ENCODE results near the gene ERCC6L2.

Gene ERCC6L2

DNA sequence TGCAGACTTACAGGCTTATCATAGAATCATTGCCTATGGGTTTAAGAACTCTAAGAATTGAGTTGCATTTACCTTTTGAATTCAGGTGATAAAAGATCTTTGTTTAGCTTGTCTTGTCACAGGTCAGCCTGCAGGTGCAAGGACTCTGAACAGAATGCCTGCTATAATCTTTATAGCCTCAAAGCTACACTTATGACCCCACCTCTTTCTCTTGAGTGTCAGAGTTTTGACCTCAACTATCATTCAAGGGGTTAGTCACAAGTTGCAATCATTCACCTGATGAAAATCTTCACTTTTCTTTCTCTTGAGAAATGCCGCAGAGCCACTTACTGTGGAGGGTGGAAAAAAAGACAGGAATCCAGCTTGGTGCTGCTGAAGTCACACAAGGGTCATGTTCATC lies 49.5 kb downstream of the ERCC6L2 start:
- no peak for DNase-seq

DNA sequence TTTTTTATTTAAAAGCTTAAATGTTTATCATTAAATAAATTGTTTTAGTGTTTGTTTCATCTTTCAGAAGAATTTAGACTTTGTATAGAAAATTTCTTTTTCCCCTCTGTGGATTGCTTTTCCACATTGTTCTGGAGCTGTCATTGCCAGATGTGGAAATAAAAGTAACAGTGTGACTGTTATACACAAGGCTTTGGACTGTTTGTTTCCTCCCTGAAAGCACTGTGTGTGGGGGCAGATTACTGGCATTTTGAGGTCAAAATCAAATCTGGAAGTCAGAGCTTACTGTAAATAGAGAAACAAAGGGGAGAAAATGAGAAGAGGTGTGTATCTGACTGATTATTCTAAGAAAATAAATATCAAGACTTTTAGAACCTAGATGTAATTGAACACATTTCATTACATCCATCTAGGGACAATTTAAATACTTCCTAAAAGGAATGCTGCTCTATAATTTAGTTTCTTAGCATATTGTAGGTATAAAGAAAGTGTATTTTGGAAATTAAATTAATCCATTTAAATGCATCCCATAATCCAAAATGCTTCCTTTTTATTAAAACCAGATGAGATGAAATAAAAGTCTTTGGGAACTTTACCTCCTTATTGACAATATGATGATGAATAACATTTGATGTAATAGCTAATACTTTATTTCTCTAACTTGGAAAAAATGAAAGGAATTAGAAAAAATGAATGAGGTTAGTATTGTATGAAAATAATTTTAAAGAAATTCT lies 51.9 kb downstream of the ERCC6L2 start:
- no peak for DNase-seq

DNA sequence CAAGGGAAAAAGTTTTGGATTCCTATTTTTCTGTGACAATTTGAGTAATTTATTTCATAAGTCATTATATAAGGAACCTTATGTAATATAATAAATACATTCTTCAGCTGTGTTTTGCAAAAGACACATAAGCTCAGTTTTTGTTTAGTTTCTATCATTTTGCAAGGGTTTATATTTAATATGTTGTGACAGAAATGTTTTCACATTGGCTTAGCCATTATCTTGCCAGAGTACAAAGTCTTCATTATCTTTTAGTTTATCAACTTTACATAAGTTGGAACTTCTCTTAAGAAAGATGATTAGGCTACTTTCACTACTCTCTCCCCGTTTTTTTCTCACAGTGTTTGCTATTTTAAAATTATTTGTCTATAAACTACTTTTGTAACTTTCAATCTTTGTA lies 54.8 kb downstream of the ERCC6L2 start:
- no peak for DNase-seq

DNA sequence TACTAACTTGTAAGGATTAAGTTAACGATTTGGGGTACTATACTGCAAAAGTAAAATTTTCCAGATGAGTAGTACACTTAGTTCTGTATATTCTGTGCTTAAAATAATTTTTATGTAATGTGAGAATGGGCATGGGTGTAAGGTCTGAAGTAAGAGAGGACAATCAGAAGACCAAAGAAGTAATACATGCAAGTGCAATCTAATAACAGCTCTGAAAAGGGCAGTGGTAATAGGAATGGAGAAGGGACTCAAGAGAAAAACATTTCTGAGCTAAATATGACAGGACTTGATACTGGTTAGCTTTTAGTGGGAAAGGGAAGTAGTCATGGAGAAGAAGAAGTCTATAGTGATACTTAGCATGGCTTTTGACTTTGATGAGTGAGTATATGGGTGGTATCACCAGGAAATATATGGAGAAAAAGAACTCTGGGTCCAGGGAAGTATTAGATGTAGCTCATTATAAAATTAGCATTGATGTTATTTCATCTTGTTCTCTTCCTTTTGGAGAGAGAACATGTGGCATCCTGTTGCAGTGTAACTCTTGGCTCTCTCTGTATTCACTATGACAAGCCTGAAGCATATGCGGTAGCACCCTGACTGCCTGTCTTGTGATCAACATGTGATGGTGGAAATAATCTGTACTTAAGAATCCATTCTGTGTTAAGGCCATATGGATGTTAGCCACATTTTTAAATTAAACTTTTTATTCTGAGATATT lies 60.5 kb downstream of the ERCC6L2 start:
- no peak for DNase-seq

DNA sequence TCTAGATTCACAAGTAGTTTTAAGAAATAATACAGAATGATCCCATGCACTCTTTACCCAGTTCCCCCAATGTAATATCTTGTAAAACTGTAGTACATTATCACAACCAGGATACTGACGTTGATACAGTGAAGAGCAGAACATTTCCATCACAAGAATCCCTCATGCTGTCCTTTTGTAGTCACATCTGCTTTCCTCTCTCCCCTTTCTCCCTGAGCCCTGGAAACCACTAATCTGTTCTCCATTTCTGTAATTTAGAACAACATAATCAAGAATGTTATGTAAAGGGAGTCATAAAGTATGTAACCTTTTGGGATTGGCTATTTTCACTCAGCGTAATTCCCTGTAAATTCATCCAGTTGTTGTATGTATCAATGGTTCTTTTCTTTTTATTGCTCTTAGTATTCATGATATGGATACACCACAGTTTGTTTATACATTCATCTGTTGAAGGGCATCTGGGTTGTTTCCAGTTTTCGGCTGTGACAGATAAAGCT lies 61.1 kb downstream of the ERCC6L2 start:
- DNase-seq = no peak

DNA sequence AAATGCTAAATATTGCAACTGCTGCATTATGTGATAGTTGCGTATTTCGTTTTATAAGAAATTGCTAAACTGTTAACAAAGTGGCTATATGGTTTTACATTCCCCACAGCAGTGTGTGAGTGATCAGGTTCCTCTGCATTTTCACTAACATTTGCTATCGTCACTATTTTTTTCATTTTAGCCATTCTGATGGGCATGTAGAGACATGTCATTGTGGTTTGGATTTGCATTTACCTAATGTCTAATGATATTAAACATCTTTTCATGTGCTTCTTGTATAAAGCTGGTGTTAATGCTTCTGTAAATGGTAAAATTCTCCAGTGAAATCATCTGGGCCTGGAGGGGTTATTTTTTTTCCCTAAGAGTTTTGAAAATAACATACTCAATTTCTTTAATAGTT lies 61.6 kb downstream of the ERCC6L2 start:
- DNase-seq = no peak

DNA sequence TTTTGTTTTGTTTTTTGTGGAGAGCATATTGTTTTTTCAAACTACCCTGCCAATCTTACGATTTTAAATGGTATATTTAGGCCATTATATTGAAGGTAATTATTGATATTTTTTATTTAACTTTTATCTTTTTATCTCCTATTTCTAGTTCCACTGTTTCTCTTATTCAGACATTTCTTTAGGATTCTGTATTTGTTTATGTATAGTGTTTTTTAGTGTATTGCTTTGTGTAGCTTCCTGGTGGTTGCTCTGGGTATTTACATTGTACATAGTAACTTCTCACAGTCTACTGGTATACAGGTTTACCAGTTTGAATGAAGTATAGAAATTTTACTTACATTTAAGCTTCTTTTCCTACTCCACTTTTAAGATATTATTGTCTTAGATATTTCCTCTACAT lies 63.2 kb downstream of the ERCC6L2 start:
- DNase-seq = no peak

DNA sequence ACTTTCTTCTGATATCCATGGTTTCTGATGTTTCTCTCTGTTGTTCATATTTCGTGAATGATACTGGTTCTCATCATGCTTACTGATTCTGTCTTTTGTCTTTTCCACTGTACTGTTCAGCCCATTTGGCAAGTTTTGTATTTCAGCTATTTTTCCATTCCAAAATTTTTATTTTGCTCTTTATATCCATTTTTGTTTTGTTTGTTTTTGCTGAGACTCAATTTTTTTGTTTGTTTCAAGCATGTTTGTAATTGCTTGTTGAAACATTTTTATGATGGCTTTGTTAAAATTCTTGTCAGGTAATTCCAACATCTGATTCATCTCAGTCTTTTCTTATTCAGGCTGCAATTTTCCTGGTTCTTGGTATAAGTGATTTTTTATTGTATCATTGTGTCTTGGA lies 64.0 kb downstream of the ERCC6L2 start:
- no peak for DNase-seq

DNA sequence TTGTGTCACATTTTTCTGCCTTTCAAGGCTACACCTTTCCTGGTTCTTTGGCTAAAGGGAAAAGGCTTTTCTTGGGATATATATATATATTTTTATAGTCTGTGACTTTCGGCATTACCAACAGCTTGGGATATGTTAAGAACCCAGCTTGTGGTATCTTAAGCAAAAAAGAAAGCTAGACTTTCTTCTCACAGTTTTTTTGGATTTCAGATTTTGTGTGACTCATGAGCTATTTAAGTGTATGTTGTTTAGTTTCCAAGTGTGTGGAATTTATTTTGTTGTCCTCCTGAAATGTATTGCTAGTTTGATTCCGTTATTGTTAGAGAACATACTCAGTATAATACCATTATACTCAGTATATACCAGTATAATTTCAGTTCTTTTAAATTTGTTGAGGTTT lies 64.8 kb downstream of the ERCC6L2 start:
- DNase-seq = no peak

DNA sequence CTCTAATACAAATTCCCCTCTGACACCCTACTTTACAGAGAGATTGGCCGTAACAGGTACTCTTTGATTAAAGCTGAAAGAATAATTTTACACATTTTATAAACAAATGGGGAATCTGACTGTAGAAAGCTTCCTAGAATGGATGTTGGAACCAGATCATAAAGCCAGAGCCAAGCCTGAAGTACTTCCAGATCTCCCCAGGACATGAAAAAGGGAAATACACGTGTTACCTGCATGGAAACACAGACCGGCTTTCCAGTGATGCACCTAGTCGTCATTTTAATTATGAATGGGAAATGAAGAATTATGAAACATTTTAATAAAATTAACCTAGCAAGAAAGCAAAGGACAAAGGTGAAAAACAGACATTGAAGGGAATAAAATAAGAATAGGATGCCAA lies 66.5 kb downstream of the ERCC6L2 start:
- DNase-seq = no peak

DNA sequence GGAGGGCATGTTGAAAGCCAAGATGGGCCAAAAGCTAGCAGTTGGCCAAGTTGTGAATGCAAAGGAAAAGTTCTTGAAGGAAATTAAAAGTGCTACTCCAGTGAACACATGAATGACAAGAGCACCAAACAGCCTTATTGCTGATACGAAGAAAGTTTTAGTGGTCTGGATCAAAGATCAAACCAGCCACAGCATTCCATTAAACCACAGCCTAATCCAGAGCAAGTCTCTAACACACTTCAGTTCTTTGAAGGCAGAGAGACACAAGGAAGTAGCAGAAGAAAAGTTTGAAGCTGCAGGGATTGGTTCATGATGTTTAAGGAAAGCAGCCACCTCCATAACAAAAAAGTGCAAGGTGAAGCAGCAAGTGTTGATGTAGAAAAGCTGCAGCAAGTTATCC lies 71.6 kb downstream of the ERCC6L2 start:
- DNase-seq = no peak

DNA sequence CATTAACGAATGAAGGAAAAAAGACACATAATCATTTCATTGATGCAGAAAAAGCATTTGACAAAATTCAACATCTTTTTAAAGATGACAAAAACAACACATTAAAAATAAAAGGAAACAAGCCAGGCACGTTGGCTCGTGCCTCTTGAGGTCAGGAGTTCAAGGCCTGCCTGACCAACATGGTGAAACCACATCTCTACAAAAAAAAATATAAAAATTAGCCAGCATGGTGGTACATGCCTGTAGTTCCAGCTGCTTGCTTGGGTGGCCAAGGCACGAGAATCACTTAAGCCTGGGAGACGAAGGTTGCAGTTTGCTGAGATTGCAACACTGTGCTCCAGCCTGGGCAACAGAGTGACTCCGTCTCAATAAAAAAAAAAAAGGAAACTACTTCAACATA lies 77.0 kb downstream of the ERCC6L2 start:
- DNase-seq = no peak

DNA sequence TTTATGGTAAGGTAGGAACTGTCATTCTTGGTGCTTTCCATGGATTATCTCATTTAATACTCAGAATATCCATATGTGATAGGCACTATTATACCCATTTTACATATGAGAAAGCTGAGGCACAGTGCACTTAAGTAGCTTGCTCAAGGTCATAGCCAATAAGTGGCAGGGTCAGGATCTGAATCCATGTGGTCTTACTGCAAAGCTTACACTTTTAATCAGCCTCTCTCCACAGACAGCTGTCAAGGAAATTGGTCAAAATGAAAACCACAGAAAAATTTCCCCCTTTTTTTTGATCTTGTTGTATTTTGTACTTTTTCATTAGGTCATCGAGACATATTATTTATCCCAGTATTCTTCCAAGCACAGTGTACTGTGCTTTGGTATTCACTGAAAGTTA lies 78.5 kb downstream of the ERCC6L2 start:
- DNase-seq = no peak

DNA sequence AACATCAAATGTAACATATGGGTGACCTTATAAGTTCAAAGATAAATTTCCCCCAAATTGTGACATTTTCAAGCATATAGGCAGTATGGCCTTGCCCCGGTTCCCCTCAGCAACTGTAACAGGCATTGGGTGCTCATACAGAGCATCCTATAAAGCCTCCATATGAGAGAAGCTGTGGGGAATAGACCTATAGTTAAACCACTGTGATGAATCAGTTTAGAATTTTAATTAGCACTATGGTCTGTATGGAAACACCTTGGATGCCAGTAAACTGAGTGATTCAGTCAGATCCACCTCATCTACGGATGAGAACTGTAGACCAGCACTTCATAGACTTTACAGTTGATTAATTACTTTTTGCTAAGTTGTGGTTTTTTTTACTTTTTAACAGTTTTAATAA lies 79.4 kb downstream of the ERCC6L2 start:
- DNase-seq = no peak

DNA sequence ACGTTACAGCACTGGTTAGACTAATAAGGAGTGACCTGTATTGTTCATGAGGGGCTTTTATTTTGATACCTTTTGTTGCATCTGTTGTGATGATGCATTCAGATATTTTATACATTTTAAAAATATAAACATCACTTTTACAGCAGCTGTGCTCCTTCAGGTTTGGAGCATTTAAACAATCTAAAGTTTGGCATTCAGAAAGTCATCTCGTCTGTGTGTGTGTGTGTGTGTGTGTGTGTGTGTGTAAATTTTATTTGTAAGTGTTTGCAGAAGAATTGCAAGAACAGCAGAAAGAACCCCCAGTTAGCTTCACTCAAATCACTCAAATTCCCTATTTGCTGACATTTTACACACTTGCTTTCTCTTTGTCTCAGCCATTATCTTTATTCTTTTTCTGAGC lies 87.4 kb downstream of the ERCC6L2 start:
- no peak for DNase-seq

DNA sequence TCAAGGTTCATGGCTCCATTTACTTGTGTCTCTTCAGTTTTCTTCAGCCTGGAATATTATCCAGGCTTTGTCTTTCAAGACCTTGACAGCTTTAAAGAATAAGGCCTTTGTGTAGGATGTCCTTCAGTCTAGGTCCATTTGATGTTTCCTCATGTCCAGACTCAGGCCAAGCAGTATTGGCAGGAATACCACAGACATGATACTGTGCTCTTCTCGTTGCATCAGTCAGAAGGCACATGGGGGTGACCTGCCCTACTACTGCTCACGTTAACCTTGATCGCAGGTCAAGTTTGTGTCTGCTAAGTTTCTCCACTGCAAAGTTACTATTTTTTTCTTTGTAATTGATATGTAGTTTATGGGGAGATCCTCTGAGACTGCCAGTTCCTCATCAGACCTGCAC lies 88.2 kb downstream of the ERCC6L2 start:
- DNase-seq = no peak

DNA sequence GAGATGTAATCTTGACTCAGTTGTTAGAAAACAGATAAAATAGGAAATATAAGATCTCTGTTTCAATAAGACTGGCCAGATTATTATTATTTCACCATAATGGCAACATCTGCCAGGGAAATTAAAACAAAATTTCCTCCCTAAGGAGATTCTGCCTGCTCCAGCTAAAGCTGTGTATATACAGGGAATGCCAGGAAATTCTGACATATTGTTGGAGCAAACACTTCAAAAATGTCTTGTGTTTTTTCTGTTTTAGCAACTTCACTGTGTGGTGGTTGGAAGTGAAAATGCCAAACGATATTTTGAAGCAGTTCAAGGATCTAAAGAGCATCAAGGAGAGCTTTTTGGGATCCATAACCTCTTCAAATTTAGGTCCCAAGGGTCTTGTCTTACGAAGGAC lies 90.8 kb downstream of the ERCC6L2 start:
- no peak for DNase-seq

DNA sequence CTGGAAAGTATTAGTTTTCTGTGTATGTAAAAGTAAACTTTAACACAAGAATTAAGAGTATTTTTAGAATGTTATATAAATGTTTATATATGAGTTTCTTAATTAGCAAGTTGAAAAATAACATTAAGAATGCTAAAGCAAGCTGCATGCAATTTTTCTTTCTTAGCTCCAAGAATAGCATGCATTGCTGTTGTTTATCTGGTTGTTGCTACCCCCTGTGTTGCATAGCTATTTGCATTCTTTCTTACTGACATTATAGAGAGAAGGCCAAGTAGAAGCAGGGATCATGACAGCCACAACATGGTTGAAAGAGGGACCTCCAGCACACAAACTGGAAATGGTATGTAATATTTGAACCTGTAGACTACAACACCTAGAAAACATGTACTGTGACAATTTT lies 94.8 kb downstream of the ERCC6L2 start:
- DNase-seq = no peak

DNA sequence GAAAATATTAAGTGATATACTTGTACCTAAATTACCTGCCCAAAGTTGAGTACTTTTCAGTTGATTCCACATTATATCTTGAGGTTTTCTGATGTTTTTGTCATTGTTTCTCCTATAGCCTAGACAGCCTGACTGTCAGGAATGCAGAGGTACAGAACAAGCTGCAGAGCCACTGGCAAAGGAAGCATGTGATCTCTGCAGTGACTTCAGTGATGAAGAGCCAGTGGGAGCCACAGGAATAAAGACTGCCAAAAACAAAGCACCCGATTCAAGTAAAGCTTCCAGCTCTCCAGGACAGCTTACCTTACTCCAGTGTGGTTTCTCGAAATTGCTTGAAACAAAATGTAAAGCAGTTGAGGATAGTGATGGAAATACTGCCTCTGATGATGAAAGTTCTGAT lies 96.3 kb downstream of the ERCC6L2 start:
- DNase-seq = no peak

DNA sequence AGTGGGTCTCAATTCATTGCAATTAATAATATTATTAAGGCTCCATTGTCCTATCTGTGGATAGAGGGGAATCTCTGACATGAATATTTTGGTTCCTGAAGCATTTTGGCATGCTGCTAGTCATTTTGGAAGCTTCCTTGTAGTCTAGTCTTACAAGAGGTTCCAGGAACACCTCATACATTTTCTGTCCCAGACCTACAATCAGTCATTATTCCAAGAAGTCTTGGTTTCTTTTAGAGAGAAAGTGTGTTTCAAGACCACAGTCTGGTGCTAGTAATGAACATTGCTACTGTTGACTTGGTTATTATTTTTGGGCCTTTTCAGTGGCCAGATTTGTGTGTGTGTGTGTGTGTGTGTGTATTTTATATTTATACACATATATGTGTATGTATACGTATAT lies 98.9 kb downstream of the ERCC6L2 start:
- no peak for DNase-seq

DNA sequence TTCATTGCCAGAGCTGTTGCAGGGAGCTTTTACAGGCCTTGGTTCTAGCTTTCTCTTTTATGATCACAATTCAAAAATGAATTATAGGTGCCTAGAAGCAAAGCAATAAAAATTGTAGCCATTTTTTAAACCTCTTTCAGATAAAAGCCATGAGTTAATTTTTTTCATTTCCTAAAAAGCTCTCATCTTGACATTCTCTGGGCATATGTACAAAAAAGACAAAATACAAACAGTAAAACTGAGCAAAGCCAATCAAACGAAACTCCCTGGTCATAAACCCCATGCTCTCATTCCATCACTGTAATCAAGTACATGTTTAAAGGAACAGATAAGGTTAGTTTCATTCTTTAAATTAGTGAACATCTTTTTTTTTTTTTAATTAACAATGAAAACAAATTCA lies 101.9 kb downstream of the ERCC6L2 start:
- DNase-seq = no peak

DNA sequence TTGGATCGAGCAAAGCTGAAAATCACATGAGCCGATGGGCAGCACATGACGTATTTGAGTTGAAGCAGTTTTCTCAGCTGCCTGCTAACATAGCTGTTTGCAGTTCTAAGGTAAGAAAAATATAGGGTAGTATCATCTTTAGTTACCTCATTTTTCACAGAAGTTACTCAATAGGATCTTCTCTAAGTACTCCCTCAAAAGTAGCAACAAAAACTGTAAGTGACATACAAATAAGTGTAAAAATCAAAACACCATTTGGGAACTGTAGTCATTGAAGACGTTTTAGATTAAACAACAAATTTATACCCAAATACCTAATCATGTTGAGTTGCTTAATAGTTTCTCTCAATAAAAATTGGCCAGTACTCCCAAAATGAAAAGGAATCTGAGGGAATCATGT lies 102.6 kb downstream of the ERCC6L2 start:
- DNase-seq = no peak

DNA sequence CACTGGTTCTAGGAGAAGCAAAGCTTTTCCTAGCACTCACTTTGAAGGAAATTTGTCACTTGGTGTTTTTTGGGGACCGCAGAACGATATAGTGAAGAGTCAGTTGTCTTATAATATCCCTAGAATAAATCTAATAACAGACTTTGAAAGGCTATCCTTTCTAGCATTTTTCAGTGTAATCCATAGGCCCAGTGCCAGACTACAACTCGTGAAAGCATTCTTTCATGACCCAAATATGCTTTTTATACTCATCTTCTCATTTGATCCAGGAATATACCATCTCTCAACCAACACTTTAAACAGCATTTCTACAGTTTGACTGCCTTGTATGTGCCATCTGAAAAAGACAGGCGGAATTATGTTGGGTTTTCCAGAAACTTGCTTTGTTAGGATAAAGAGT lies 104.0 kb downstream of the ERCC6L2 start:
- DNase-seq = no peak

DNA sequence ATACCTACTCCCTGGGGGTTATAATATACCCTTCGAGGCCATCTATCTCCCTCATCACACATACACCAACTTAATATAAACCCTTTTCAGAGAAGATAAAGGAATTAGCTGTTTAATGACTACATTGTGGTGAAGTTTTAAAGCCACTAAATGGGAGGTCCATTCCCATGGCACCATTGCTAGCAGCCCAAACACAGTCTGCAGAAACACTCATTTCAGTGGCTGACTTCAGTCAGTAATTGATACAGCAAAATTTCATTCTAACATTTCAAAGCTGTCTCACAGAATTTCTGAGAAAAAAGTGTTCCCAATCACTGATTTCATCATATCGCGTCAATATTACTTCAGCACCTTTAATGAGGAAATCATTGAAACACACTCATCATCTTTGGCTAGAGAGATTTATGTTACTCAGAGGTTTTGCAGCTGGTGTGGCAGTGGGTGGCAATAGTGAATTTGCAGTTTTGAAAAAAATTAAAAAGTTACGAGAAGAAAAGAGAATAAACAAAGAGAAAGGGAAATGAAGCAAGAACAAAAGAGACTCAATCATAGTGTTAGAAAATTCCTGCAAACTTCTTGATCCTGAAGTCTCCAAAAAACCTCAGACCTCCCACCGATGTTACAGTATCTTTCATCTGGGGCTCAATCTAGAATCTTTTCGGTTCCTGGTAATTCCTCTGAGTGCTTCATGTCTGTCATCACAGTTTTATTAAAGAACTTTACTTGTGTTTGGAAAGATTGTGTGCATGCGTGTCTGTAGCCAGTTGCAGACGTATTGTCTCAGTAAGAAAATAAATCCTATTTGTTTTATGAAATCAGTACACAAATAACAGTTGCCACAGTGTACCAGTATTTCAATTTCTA lies 105.0 kb downstream of the ERCC6L2 start:
- DNase-seq = no peak
